K562 (cell line): ENCODE data around the gene YARS1. TPM values are rescaled to one million over a fixed set of nuclear protein-coding genes. Genes with fewer than 3 reads are reported as not detected.

Experiments
- CC2D1A ChIP-seq: fragments of 450-650 bp; IDR thresholded peaks from 2 replicates; pipeline ENCODE4 v1.6.1; 2017; ENCODE audit warnings: mild to moderate bottlenecking
- CHAMP1 ChIP-seq: fragments of 450-650 bp; IDR thresholded peaks from 2 replicates; pipeline ENCODE4 v1.6.1; 2016; ENCODE audit warnings: mild to moderate bottlenecking
- DLX4 ChIP-seq: fragments of 250-450 bp; sonication (Bioruptor Pico); IDR thresholded peaks from 2 replicates; pipeline ENCODE4 v1.6.1; 2021; ENCODE audit warnings: mild to moderate bottlenecking
- HNRNPH1 ChIP-seq: fragments of 200-400 bp; formaldehyde crosslinking; optimal IDR thresholded peaks from 2 replicates; pipeline ENCODE3; 2017; ENCODE audit warnings: low read depth, mild to moderate bottlenecking, low read length, moderate library complexity
- MBD1 ChIP-seq: fragments of 250-450 bp; sonication (Bioruptor Pico); IDR thresholded peaks from 2 replicates; pipeline ENCODE4 v1.8.0; 2022; ENCODE audit warnings: inconsistent platforms
- MECOM ChIP-seq: fragments of 250-450 bp; sonication (Bioruptor Pico); IDR thresholded peaks from 2 replicates; pipeline ENCODE4 v1.8.0; 2022; ENCODE audit warnings: inconsistent platforms
- MEF2A ChIP-seq: IDR thresholded peaks from 2 replicates; pipeline ENCODE4 v1.6.1; 2011; ENCODE audit warnings: low read depth, mild to moderate bottlenecking, low read length, moderate library complexity; ENCODE audit not compliant: control insufficient read depth
- MTF1 ChIP-seq: fragments of 250-450 bp; sonication (Bioruptor Pico); IDR thresholded peaks from 2 replicates; pipeline ENCODE4 v1.9.0; 2021; ENCODE audit warnings: moderate library complexity, mild to moderate bottlenecking, inconsistent platforms, borderline replicate concordance
- MYC ChIP-seq, 2 experiments: fragments of 250-450 bp in 1 of 2; sonication (Bioruptor Pico) in 1 of 2; IDR thresholded peaks; 2 replicates each; pipeline versions ENCODE4 v1.5.1 to v1.6.1; 2012 to 2021; ENCODE audit warnings: low read depth in 2 of 2, borderline replicate concordance in 1 of 2, improper control_type of control experiment in 1 of 2, low read length in 1 of 2, mild to moderate bottlenecking in 1 of 2, moderate library complexity in 1 of 2
- NKRF ChIP-seq: fragments of 450-650 bp; IDR thresholded peaks from 2 replicates; pipeline ENCODE4 v1.6.1; 2016; ENCODE audit warnings: borderline replicate concordance
- OTX1 ChIP-seq: fragments of 450-650 bp; formaldehyde crosslinking; IDR thresholded peaks from 2 replicates; pipeline ENCODE4 v1.4.0; 2022; ENCODE audit warnings: mild to moderate bottlenecking
- POLR2H ChIP-seq: IDR thresholded peaks from 2 replicates; pipeline ENCODE4 v1.6.1; 2016; ENCODE audit warnings: missing genetic modification characterization, low read depth, mild to moderate bottlenecking, control low read depth, missing compliant biosample characterization, moderate library complexity
- RBM15 ChIP-seq: fragments of 200-400 bp; formaldehyde crosslinking; IDR thresholded peaks from 2 replicates; pipeline ENCODE4 v1.6.1; 2018; ENCODE audit warnings: mild to moderate bottlenecking, low read length, moderate library complexity; ENCODE audit not compliant: insufficient read depth
- RBM17 ChIP-seq: fragments of 200-400 bp; formaldehyde crosslinking; IDR thresholded peaks from 2 replicates; pipeline ENCODE4 v1.6.1; 2017; ENCODE audit warnings: low read depth, mild to moderate bottlenecking, low read length, borderline replicate concordance
- SMARCB1 ChIP-seq: IDR thresholded peaks from 2 replicates; pipeline ENCODE4 v1.6.1; 2011; ENCODE audit warnings: improper control_type of control experiment, low read depth; ENCODE audit not compliant: insufficient read length
- ZNF324 ChIP-seq: fragments of 250-450 bp; sonication (Bioruptor Pico); IDR thresholded peaks from 2 replicates; pipeline ENCODE4 v1.4.0; 2020; ENCODE audit warnings: mild to moderate bottlenecking
- ZNF511 ChIP-seq: sonication (generic); formaldehyde crosslinking; IDR thresholded peaks from 2 replicates; pipeline ENCODE4 v1.8.0; 2022; ENCODE audit warnings: mild to moderate bottlenecking, missing genetic modification reagents
- ZNF699 ChIP-seq: fragments of 250-450 bp; sonication (Bioruptor Pico); IDR thresholded peaks from 2 replicates; pipeline ENCODE4 v1.8.0; 2021; ENCODE audit warnings: mild to moderate bottlenecking, moderate library complexity; ENCODE audit not compliant: insufficient replicate concordance
- ZNF830 ChIP-seq: fragments of 250-450 bp; sonication (Bioruptor Pico); IDR thresholded peaks from 2 replicates; pipeline ENCODE4 v1.5.0; 2021; ENCODE audit warnings: mild to moderate bottlenecking
- ZZZ3 ChIP-seq: fragments of 450-650 bp; IDR thresholded peaks from 2 replicates; pipeline ENCODE4 v1.6.1; 2016; ENCODE audit warnings: antibody characterized with exemption, mild to moderate bottlenecking, moderate library complexity
- polyA plus RNA-seq, 8 experiments: library from polyadenylated mRNA; depleted of rRNA in 4 of 8; stranded (reverse) in 5 of 8; unstranded in 3 of 8; fragments of >200 nt; fragmentation: Nextera tagmentation in 2 of 8; fragmentation: Illumina TruSeq in 1 of 8; extraction: Ambion mirVana in 2 of 8; extraction: Trizol in 1 of 8; gene quantifications; 2 replicates each; pipeline versions ENCODE4 v1.2.1 to v1.2.3, GENCODE V29; 2011 to 2014; ENCODE audit warnings: inconsistent platforms in 1 of 8, missing spikeins in 1 of 8
- total RNA-seq, 7 experiments: library from RNA; depleted of rRNA in 6 of 7; stranded (reverse); fragments of >200 nt in 6 of 7; fragmentation: Illumina TruSeq in 2 of 7; extraction: Trizol in 2 of 7; gene quantifications; 2 replicates each; pipeline versions ENCODE4 v1.2.1 to v1.2.3, GENCODE V29; 2011 to 2021; ENCODE audit warnings: low replicate concordance in 1 of 7

Gene YARS1
- total and polyA plus RNA-seq, 9 of the 15 experiments (the other 6 are each of a cell fraction or from before 2014, with no cell fraction given): 66.2 to 336 (median 201) TPM

- TF ChIP-seq MECOM (CRISPR knock-in tag): no peak
- TF ChIP-seq MYC (IDR thresholded peaks at IDR 0.05; ENCODE audit: low read depth, low read length): peak; percentile 59; the same call in 1 of the 2 replicates
- no peak; the same call in 1 of the 2 replicates for TF ChIP-seq MYC (CRISPR knock-in tag; IDR thresholded peaks at IDR 0.05; ENCODE audit: borderline replicate concordance, low read depth)
- peak; percentile 89 for TF ChIP-seq CC2D1A
- no peak; the same call in 1 of the 2 replicates for TF ChIP-seq ZNF511
- no peak for TF ChIP-seq NKRF
- TF ChIP-seq RBM15: no peak
- no peak; the same call in 1 of the 2 replicates for TF ChIP-seq POLR2H (tag)
- no peak for TF ChIP-seq ZNF699 (CRISPR knock-in tag)
- TF ChIP-seq SMARCB1: no peak
- TF ChIP-seq ZZZ3: no peak
- TF ChIP-seq ZNF324 (CRISPR knock-in tag): no peak; the same call in 1 of the 2 replicates
- no peak; the same call in 1 of the 2 replicates for TF ChIP-seq OTX1 (CRISPR knock-in tag)
- TF ChIP-seq CHAMP1: no peak
- peak; percentile 5; the same call in 1 of the 2 replicates for TF ChIP-seq ZNF830 (CRISPR knock-in tag)
- no peak for TF ChIP-seq MBD1 (CRISPR knock-in tag)
- no peak for TF ChIP-seq HNRNPH1
- TF ChIP-seq RBM17: no peak
- TF ChIP-seq DLX4: no peak
- no peak for TF ChIP-seq MEF2A
- no peak for TF ChIP-seq MTF1 (CRISPR knock-in tag)
Measured at GRCh38 chr1:32773018-32773763, 44.0 kb downstream of the YARS1 start (continued).
